Measurements from ENCODE around the gene COL6A2. TPM values are rescaled to one million over a fixed set of nuclear protein-coding genes. Genes with fewer than 3 reads are reported as not detected.

The COL6A2 gene
- total RNA-seq, 2 experiments from 2014 or later = 16.0 to 16.5 TPM

GRCh38 chr21:46118316-46119143 lies 20.6 kb downstream of the COL6A2 start:
- no peak overlapping the region for H3K27ac Mint-ChIP-seq
- no peak overlapping the region for H3K4me3 Mint-ChIP-seq
- no peaks in the 10 kb centered on the region for H3K4me1 Mint-ChIP-seq
- no peak for DNase-seq
- H3K36me3 Mint-ChIP-seq = peaks cover 7% of the 10 kb centered on the region
- no peaks in the 10 kb centered on the region for H3K27me3 Mint-ChIP-seq
- no peaks in the 10 kb centered on the region for H3K9me3 Mint-ChIP-seq

- Mint-ChIP-seq H3K4me1 (no peaks in the 10 kb centered on the region), H3K4me3 (no peak overlapping the region), H3K27ac (no peak overlapping the region), H3K27me3 (no peaks in the 10 kb centered on the region), H3K9me3 (no peaks in the 10 kb centered on the region), H3K36me3 (peaks cover 2% of the 10 kb centered on the region)
- no peak for DNase-seq
Observed at GRCh38 chr21:46119144-46119636, 21.3 kb downstream of the COL6A2 start.

- Mint-ChIP-seq H3K4me3 (no peak overlapping the region), H3K9me3 (no peaks in the 10 kb centered on the region), H3K36me3 (no peaks in the 10 kb centered on the region), H3K4me1 (no peaks in the 10 kb centered on the region), H3K27me3 (no peaks in the 10 kb centered on the region), H3K27ac (no peak overlapping the region)
- DNase-seq = no peak
Observed at GRCh38 chr21:46119637-46120271, 21.8 kb downstream of the COL6A2 start.

- no peaks in the 10 kb centered on the region for H3K4me1 Mint-ChIP-seq
- no peak overlapping the region for H3K27ac Mint-ChIP-seq
Observed at GRCh38 chr21:46120301-46121285, 22.7 kb downstream of the COL6A2 start.

GRCh38 chr21:46121286-46122221 lies 23.6 kb downstream of the COL6A2 start:
- DNase-seq = no peak

More at GRCh38 chr21:46120301-46121285, 22.7 kb downstream of the COL6A2 start:
- H3K4me3 Mint-ChIP-seq = no peak overlapping the region
- no peaks in the 10 kb centered on the region for H3K36me3 Mint-ChIP-seq
- no peaks in the 10 kb centered on the region for H3K9me3 Mint-ChIP-seq
- no peak for DNase-seq
- H3K27me3 Mint-ChIP-seq = no peaks in the 10 kb centered on the region

GRCh38 chr21:46122237-46122671 lies 24.3 kb downstream of the COL6A2 start:
- no peaks in the 10 kb centered on the region for H3K27me3 Mint-ChIP-seq
- H3K9me3 Mint-ChIP-seq = no peaks in the 10 kb centered on the region
- DNase-seq = no peak
- H3K4me3 Mint-ChIP-seq = no peak overlapping the region
- no peaks in the 10 kb centered on the region for H3K4me1 Mint-ChIP-seq
- no peaks in the 10 kb centered on the region for H3K36me3 Mint-ChIP-seq
- no peak overlapping the region for H3K27ac Mint-ChIP-seq

More at GRCh38 chr21:46121286-46122221, 23.6 kb downstream of the COL6A2 start:
- Mint-ChIP-seq H3K9me3 (no peaks in the 10 kb centered on the region), H3K4me1 (no peaks in the 10 kb centered on the region), H3K4me3 (no peak overlapping the region), H3K36me3 (no peaks in the 10 kb centered on the region), H3K27me3 (no peaks in the 10 kb centered on the region), H3K27ac (no peak overlapping the region)

GRCh38 chr21:46122758-46123683 lies 25.1 kb downstream of the COL6A2 start:
- H3K27ac Mint-ChIP-seq = no peak overlapping the region
- no peaks in the 10 kb centered on the region for H3K4me1 Mint-ChIP-seq
- H3K27me3 Mint-ChIP-seq = no peaks in the 10 kb centered on the region
- DNase-seq = no peak
- H3K36me3 Mint-ChIP-seq = no peaks in the 10 kb centered on the region
- H3K9me3 Mint-ChIP-seq = no peaks in the 10 kb centered on the region
- no peak overlapping the region for H3K4me3 Mint-ChIP-seq

- Mint-ChIP-seq H3K4me1 (no peaks in the 10 kb centered on the region), H3K27ac (no peak overlapping the region), H3K27me3 (no peaks in the 10 kb centered on the region), H3K4me3 (no peak overlapping the region), H3K36me3 (no peaks in the 10 kb centered on the region), H3K9me3 (no peaks in the 10 kb centered on the region)
- DNase-seq = no peak
Observed at GRCh38 chr21:46124083-46124925, 26.4 kb downstream of the COL6A2 start.

- DNase-seq = no peak
- no peaks in the 10 kb centered on the region for H3K4me1 Mint-ChIP-seq
Observed at GRCh38 chr21:46124926-46125845, 27.3 kb downstream of the COL6A2 start.

GRCh38 chr21:46125846-46126301 lies 28.0 kb downstream of the COL6A2 start:
- Mint-ChIP-seq H3K27me3 (no peaks in the 10 kb centered on the region), H3K4me3 (no peak overlapping the region), H3K4me1 (no peaks in the 10 kb centered on the region), H3K36me3 (no peaks in the 10 kb centered on the region), H3K9me3 (no peaks in the 10 kb centered on the region), H3K27ac (no peak overlapping the region)
- no peak for DNase-seq

More at GRCh38 chr21:46124926-46125845, 27.3 kb downstream of the COL6A2 start:
- no peaks in the 10 kb centered on the region for H3K27me3 Mint-ChIP-seq
- no peak overlapping the region for H3K4me3 Mint-ChIP-seq
- no peak overlapping the region for H3K27ac Mint-ChIP-seq
- no peaks in the 10 kb centered on the region for H3K9me3 Mint-ChIP-seq
- no peaks in the 10 kb centered on the region for H3K36me3 Mint-ChIP-seq

- H3K27ac Mint-ChIP-seq = no peak overlapping the region
- H3K36me3 Mint-ChIP-seq = no peaks in the 10 kb centered on the region
- DNase-seq = no peak
- H3K4me1 Mint-ChIP-seq = no peaks in the 10 kb centered on the region
- H3K4me3 Mint-ChIP-seq = no peak overlapping the region
- no peaks in the 10 kb centered on the region for H3K27me3 Mint-ChIP-seq
- no peaks in the 10 kb centered on the region for H3K9me3 Mint-ChIP-seq
Observed at GRCh38 chr21:46126309-46127238, 28.7 kb downstream of the COL6A2 start.
